Measurements from ENCODE around the gene PRKCA. TPM values are rescaled to one million over a fixed set of nuclear protein-coding genes. Genes with fewer than 3 reads are reported as not detected.

Gene PRKCA
- total RNA-seq, 1 donor from 2014 or later = 4.7 TPM

DNA sequence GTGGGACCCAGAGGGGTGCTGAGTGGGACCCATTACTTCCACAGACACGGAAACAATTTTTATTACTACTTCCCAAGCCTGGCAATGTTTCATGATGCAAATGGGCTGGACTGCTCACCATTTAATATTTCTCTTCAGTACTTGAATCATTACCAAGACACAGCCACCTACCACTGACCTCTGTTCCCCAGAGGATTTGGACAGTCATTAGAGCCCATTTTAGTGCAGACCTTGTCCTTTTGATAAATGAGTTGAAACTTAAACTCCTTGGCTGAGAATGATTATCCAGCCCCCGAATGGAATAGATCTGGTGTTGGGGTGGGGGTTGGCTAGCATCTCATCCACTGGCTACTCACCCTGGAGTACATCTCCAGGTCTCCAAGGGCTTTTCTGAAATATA is 39.6 kb upstream of the PRKCA start:
- H3K4me3 ChIP-seq (ENCODE audit: low read depth, low read length) = no peak overlapping the region
- no peak for TF ChIP-seq CTCF (IDR thresholded peaks at IDR 0.05; ENCODE audit: insufficient read depth, low read length, severe bottlenecking)
- no peaks in the 10 kb centered on the region for H3K27me3 ChIP-seq (ENCODE audit: control insufficient read depth, insufficient read depth, low read length)
- DNase-seq (ENCODE audit: low read depth) (no peak), FAIRE-seq (no peak)
- no peaks in the 10 kb centered on the region for H3K36me3 ChIP-seq (ENCODE audit: control insufficient read depth, insufficient read depth, low read length)

DNA sequence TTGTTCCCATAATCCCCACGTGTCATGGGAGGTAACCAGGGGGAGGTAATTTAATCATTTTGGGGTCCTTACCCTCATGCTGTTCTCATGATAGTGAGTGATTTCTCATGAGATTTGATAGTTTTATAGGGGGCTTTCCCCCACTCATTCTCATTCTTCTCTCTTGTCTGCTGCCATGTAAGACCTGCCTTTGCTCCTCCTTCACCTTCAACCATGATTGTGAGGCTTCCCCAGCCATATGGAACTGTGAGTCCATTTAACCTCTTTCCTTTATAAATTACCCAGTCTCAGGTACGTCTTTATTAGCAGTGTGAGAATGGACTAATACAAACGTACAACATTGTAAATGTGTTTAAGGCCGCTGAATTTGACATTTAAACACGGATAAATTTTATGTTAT is 37.7 kb upstream of the PRKCA start:
- TF ChIP-seq CTCF (IDR thresholded peaks at IDR 0.05; ENCODE audit: insufficient read depth, low read length, severe bottlenecking) = no peak
- no peak for FAIRE-seq
- Histone ChIP-seq H3K4me3 (ENCODE audit: low read depth, low read length) (no peak overlapping the region), H3K36me3 (ENCODE audit: control insufficient read depth, insufficient read depth, low read length) (no peaks in the 10 kb centered on the region), H3K27me3 (ENCODE audit: control insufficient read depth, insufficient read depth, low read length) (no peaks in the 10 kb centered on the region)
- DNase-seq (ENCODE audit: low read depth) = no peak

DNA sequence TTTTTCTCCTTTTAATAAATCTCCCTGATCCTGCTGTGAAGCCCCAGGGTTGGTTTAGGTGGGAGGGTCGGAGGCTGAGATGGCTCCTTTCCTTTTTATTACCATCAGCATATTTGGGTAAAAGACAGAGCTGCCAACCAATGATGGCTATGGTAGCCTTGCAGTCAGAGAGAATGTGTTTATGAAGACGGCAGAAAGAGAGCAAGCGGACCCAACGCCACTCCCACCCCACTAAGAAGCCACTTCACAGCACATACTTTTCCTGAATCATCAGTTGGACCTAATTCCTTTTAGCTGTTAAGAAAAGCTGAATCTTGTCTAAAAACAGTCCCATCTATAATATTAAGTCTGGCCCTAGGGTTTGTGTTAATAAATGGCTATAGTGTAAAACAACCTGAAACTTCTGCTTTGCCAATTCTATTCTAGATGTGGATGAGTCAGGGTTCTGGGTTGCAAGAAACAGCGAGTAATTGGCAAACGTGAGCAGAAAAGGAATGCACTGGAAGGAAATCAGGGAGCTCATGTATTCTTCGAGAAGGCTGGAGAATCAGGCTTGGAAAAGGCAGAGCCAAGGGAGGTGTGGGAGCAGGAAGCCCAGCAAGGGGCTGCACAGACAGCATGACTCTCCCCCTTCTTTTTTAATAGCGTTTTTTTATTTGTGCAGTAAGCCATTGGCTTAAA is 34.0 kb upstream of the PRKCA start:
- peak; percentile 56 for DNase-seq (ENCODE audit: low read depth)
- no peak for TF ChIP-seq CTCF (IDR thresholded peaks at IDR 0.05; ENCODE audit: insufficient read depth, low read length, severe bottlenecking)
- Histone ChIP-seq H3K36me3 (ENCODE audit: control insufficient read depth, insufficient read depth, low read length) (no peaks in the 10 kb centered on the region), H3K4me3 (ENCODE audit: low read depth, low read length) (no peak overlapping the region), H3K27me3 (ENCODE audit: control insufficient read depth, insufficient read depth, low read length) (no peaks in the 10 kb centered on the region)
- no peak for FAIRE-seq

GRCh38 chr17:66270106-66270505 is 32.3 kb upstream of the PRKCA start:
- FAIRE-seq = no peak
- no peak overlapping the region for H3K4me3 ChIP-seq (ENCODE audit: low read depth, low read length)
- DNase-seq (ENCODE audit: low read depth) = no peak

DNA sequence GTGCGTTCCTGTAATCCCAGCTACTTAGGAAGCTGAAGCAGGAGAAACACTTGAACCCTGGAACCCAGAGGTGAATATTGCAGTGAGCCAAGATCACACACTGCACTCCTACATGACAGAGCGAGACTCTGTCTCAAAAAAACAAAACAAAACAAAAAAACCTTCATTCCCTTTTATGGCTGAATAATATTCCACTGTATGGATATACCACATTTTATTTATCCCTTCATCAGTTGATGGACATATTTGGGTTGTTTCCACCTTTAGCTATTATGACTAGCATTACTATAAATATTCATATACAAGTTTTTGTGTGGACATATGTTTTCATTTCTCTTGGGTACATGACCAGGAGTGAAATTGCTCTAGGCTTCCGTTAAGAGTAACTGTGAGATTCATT is 30.9 kb upstream of the PRKCA start:
- Histone ChIP-seq H3K4me3 (ENCODE audit: low read depth, low read length) (no peak overlapping the region), H3K27me3 (ENCODE audit: control insufficient read depth, insufficient read depth, low read length) (no peaks in the 10 kb centered on the region), H3K36me3 (ENCODE audit: control insufficient read depth, insufficient read depth, low read length) (no peaks in the 10 kb centered on the region)
- DNase-seq (ENCODE audit: low read depth) (no peak), FAIRE-seq (no peak)
- no peak for TF ChIP-seq CTCF (IDR thresholded peaks at IDR 0.05; ENCODE audit: insufficient read depth, low read length, severe bottlenecking)

More at GRCh38 chr17:66270106-66270505, 32.3 kb upstream of the PRKCA start:
- H3K36me3 ChIP-seq (ENCODE audit: control insufficient read depth, insufficient read depth, low read length) = no peaks in the 10 kb centered on the region
- no peak for TF ChIP-seq CTCF (IDR thresholded peaks at IDR 0.05; ENCODE audit: insufficient read depth, low read length, severe bottlenecking)
- no peaks in the 10 kb centered on the region for H3K27me3 ChIP-seq (ENCODE audit: control insufficient read depth, insufficient read depth, low read length)
